Progenitor cell of endocrine pancreas (in vitro differentiated cells): ENCODE results near the gene WDFY4. TPM values are rescaled to one million over a fixed set of nuclear protein-coding genes. Genes with fewer than 3 reads are reported as not detected.

Experiments used
- DNase-seq: peaks from one replicate; pipeline ENCODE4 v3.0.0; 2021; ENCODE audit warnings: low spot score; ENCODE audit not compliant: unreplicated experiment
- H3K27ac Mint-ChIP-seq: 2 replicates; pipeline ENCODE4 v1.8.0; 2021; ENCODE audit warnings: mild to moderate bottlenecking, moderate library complexity, mixed read lengths
- H3K27me3 Mint-ChIP-seq: 2 replicates; pipeline ENCODE4 v1.8.0; 2021; ENCODE audit warnings: mixed read lengths
- H3K36me3 Mint-ChIP-seq: 2 replicates; pipeline ENCODE4 v1.8.0; 2022; ENCODE audit warnings: mixed read lengths; ENCODE audit not compliant: insufficient read depth
- H3K4me1 Mint-ChIP-seq: 2 replicates; pipeline ENCODE4 v1.8.0; 2021; ENCODE audit warnings: low read depth, mixed read lengths
- H3K4me3 Mint-ChIP-seq: 2 replicates; pipeline ENCODE4 v1.8.0; 2021; ENCODE audit warnings: low read depth, mild to moderate bottlenecking, moderate library complexity, mixed read lengths
- H3K9me3 Mint-ChIP-seq: 2 replicates; pipeline ENCODE4 v1.8.0; 2021; ENCODE audit warnings: low read depth, mixed read lengths
- CTCF ChIP-seq: fragments of 200-600 bp; sonication (generic); IDR thresholded peaks from one replicate; pipeline ENCODE4 v1.5.0; 2021; ENCODE audit warnings: antibody characterized with exemption, mild to moderate bottlenecking; ENCODE audit not compliant: unreplicated experiment
- microRNA-seq: library from miRNA; unstranded; fragments of <30 nt; microRNA quantifications from one replicate; pipeline ENCODE4 v1.1.0, GENCODE V29; 2020; ENCODE audit warnings: borderline number of aligned reads; ENCODE audit not compliant: unreplicated experiment
- total RNA-seq: library from RNA; stranded (reverse); gene quantifications from 2 replicates; pipeline ENCODE4 v1.2.1, GENCODE V29; 2021

Gene WDFY4
- total RNA-seq, 1 donor from 2014 or later = 0.07 TPM

GRCh38 chr10:49024484-49024883, 339.8 kb downstream of the WDFY4 start:
- Mint-ChIP-seq H3K27ac (no peak overlapping the region), H3K4me1 (peaks cover 25% of the 10 kb centered on the region), H3K27me3 (peaks cover 14% of the 10 kb centered on the region), H3K36me3 (no peaks in the 10 kb centered on the region), H3K9me3 (no peaks in the 10 kb centered on the region), H3K4me3 (no peak overlapping the region)
- DNase-seq = no peak
- TF ChIP-seq CTCF = no peak

- no peak for DNase-seq
- H3K27me3 Mint-ChIP-seq = peaks cover 14% of the 10 kb centered on the region
- no peak for TF ChIP-seq CTCF
- H3K9me3 Mint-ChIP-seq = no peaks in the 10 kb centered on the region
- H3K4me1 Mint-ChIP-seq = peaks cover 23% of the 10 kb centered on the region
- H3K36me3 Mint-ChIP-seq = no peaks in the 10 kb centered on the region
- H3K4me3 Mint-ChIP-seq = no peak overlapping the region
- H3K27ac Mint-ChIP-seq = no peak overlapping the region
Observed at GRCh38 chr10:49025347-49025983, 340.8 kb downstream of the WDFY4 start.

- H3K4me1 Mint-ChIP-seq = peaks cover 20% of the 10 kb centered on the region
- TF ChIP-seq CTCF = no peak
Observed at GRCh38 chr10:49028639-49029038, 344.0 kb downstream of the WDFY4 start.

GRCh38 chr10:49029666-49030065, 345.0 kb downstream of the WDFY4 start:
- no peak for TF ChIP-seq CTCF
- no peaks in the 10 kb centered on the region for H3K9me3 Mint-ChIP-seq
- peaks cover 17% of the 10 kb centered on the region for H3K4me1 Mint-ChIP-seq
- H3K27me3 Mint-ChIP-seq = peaks cover 10% of the 10 kb centered on the region
- no peaks in the 10 kb centered on the region for H3K36me3 Mint-ChIP-seq
- no peak overlapping the region for H3K27ac Mint-ChIP-seq
- no peak overlapping the region for H3K4me3 Mint-ChIP-seq
- no peak for DNase-seq

More at GRCh38 chr10:49028639-49029038, 344.0 kb downstream of the WDFY4 start:
- no peak overlapping the region for H3K27ac Mint-ChIP-seq
- peaks cover 14% of the 10 kb centered on the region for H3K27me3 Mint-ChIP-seq
- no peaks in the 10 kb centered on the region for H3K36me3 Mint-ChIP-seq
- H3K4me3 Mint-ChIP-seq = no peak overlapping the region
- H3K9me3 Mint-ChIP-seq = no peaks in the 10 kb centered on the region
- no peak for DNase-seq

Small RNA genes lying within 50 kb of the gene (microRNA-seq; reads per million reads assigned to microRNA genes)
- gene MIR4294 = not detected

Other genes starting within 250 kb of the WDFY4 start
- gene ARHGAP22, start 79.8 kb upstream of the WDFY4 start, total RNA-seq = 3.8 and 4.7 TPM in 2 replicates